Measurements from ENCODE around the gene NLRC5.

DNA sequence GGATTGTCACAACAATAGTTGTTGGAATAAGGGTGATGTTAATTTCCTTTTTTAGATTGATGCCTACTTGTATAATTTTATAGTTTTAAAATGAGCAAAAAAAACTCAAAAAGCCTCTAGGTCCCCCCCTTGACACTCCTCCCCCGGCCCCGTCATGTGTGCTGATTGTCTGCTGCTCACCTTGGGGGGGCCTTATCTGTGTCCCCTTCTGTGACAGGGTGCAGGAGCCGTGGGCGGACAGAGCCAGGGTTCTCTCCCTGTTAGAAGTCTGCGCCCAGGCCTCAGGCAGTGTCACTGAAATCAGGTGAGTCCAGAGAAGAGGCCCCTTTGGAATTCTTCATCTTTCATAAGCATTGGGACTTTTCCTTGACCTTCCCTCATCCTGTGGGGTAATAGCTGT, 75.6 kb downstream of the NLRC5 start:
- TF ChIP-seq, protein P1, sequence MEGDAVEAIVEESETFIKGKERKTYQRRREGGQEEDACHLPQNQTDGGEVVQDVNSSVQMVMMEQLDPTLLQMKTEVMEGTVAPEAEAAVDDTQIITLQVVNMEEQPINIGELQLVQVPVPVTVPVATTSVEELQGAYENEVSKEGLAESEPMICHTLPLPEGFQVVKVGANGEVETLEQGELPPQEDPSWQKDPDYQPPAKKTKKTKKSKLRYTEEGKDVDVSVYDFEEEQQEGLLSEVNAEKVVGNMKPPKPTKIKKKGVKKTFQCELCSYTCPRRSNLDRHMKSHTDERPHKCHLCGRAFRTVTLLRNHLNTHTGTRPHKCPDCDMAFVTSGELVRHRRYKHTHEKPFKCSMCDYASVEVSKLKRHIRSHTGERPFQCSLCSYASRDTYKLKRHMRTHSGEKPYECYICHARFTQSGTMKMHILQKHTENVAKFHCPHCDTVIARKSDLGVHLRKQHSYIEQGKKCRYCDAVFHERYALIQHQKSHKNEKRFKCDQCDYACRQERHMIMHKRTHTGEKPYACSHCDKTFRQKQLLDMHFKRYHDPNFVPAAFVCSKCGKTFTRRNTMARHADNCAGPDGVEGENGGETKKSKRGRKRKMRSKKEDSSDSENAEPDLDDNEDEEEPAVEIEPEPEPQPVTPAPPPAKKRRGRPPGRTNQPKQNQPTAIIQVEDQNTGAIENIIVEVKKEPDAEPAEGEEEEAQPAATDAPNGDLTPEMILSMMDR (IDR thresholded peaks at IDR 0.05; ENCODE audit: low read depth, low read length) = no peak
- TF ChIP-seq POLR2A (IDR thresholded peaks at IDR 0.05; ENCODE audit: extremely low read depth, insufficient read length) = no peak

All from NB4 (cell line).